Neuronal stem cell (in vitro differentiated cells): Measurements from ENCODE around the gene AKAP8L.

Experiments
- DNase-seq: peaks from one replicate; pipeline ENCODE4 v3.0.0-alpha.2; 2013; ENCODE audit warnings: low spot score
- H2AFZ ChIP-seq: one replicate; pipeline ENCODE4 v1.6.1; 2013; ENCODE audit warnings: mild to moderate bottlenecking, low read length, inconsistent platforms
- H2AK5ac ChIP-seq: 2 replicates; pipeline ENCODE4 v1.6.1; 2013; ENCODE audit warnings: low read depth, mild to moderate bottlenecking, inconsistent platforms, low read length, moderate library complexity, mixed read lengths
- H2BK120ac ChIP-seq: 2 replicates; pipeline ENCODE4 v1.6.1; 2013; ENCODE audit warnings: low read depth, mild to moderate bottlenecking, inconsistent platforms, low read length, moderate library complexity, mixed read lengths
- H2BK12ac ChIP-seq: one replicate; pipeline ENCODE4 v1.6.1; 2013; ENCODE audit warnings: low read length, inconsistent platforms
- H2BK15ac ChIP-seq: 2 replicates; pipeline ENCODE4 v1.6.1; 2013; ENCODE audit warnings: mild to moderate bottlenecking, low read length, inconsistent platforms, mixed read lengths
- H2BK5ac ChIP-seq: one replicate; pipeline ENCODE4 v1.6.1; 2013; ENCODE audit warnings: inconsistent platforms, mild to moderate bottlenecking, low read length, moderate library complexity
- H3K14ac ChIP-seq: one replicate; pipeline ENCODE4 v1.6.1; 2013; ENCODE audit warnings: low read length, inconsistent platforms
- H3K18ac ChIP-seq: 2 replicates; pipeline ENCODE4 v1.6.1; 2013; ENCODE audit warnings: low read length, inconsistent platforms
- H3K23ac ChIP-seq: 2 replicates; pipeline ENCODE4 v1.6.1; 2013; ENCODE audit warnings: low read depth, mild to moderate bottlenecking, mixed read lengths, low read length, inconsistent platforms; ENCODE audit not compliant: poor library complexity
- H3K27ac ChIP-seq: replicated peaks from 3 replicates; pipeline ENCODE4 v1.5.1; 2013; ENCODE audit warnings: low read length, inconsistent platforms
- H3K27me3 ChIP-seq, 3 experiments: 2 replicates each; pipeline ENCODE4 v1.6.1; 2013; ENCODE audit warnings: low read length in 3 of 3, mild to moderate bottlenecking in 2 of 3, inconsistent platforms in 1 of 3, low read depth in 1 of 3, mixed read lengths in 1 of 3, moderate library complexity in 1 of 3; ENCODE audit not compliant: control insufficient read depth in 3 of 3, insufficient read depth in 3 of 3
- H3K36me3 ChIP-seq, 2 donors: replicated peaks in 1 of 2; 2 replicates each; pipeline ENCODE4 v1.6.1; 2013; ENCODE audit warnings: low read length in 2 of 2; ENCODE audit not compliant: control insufficient read depth in 2 of 2, insufficient read depth in 2 of 2
- H3K4ac ChIP-seq: 2 replicates; pipeline ENCODE4 v1.6.1; 2013; ENCODE audit warnings: inconsistent platforms, mild to moderate bottlenecking, low read length, moderate library complexity
- H3K4me1 ChIP-seq, 2 donors: 1 replicate in 1 of 2; 2 replicates in 1 of 2; pipeline ENCODE4 v1.6.1; 2013; ENCODE audit warnings: low read length in 2 of 2, low read depth in 1 of 2; ENCODE audit not compliant: control insufficient read depth in 2 of 2, insufficient read depth in 1 of 2
- H3K4me2 ChIP-seq: one replicate; pipeline ENCODE4 v1.6.1; 2013; ENCODE audit warnings: mild to moderate bottlenecking, low read length, inconsistent platforms; ENCODE audit not compliant: insufficient read depth, poor library complexity, severe bottlenecking
- H3K4me3 ChIP-seq, 2 donors: 2 replicates each; pipeline ENCODE4 v1.5.1; 2013; ENCODE audit warnings: low read length in 2 of 2, mild to moderate bottlenecking in 2 of 2, inconsistent platforms in 1 of 2, moderate library complexity in 1 of 2
- H3K79me1 ChIP-seq: one replicate; pipeline ENCODE4 v1.6.1; 2013; ENCODE audit warnings: low read depth, mild to moderate bottlenecking, inconsistent platforms, low read length, moderate library complexity
- H3K9ac ChIP-seq: one replicate; pipeline ENCODE4 v1.6.1; 2013; ENCODE audit warnings: mild to moderate bottlenecking, low read depth, low read length, inconsistent platforms; ENCODE audit not compliant: poor library complexity
- H3K9me3 ChIP-seq, 2 donors: replicated peaks in 1 of 2; 2 replicates each; pipeline versions ENCODE3 to v1.6.1; 2013; ENCODE audit warnings: low read length in 2 of 2, mild to moderate bottlenecking in 2 of 2, inconsistent platforms in 1 of 2, low read depth in 1 of 2, mixed read lengths in 1 of 2, moderate library complexity in 1 of 2; ENCODE audit not compliant: control insufficient read depth in 2 of 2, insufficient read depth in 1 of 2
- H4K8ac ChIP-seq: one replicate; pipeline ENCODE4 v1.6.1; 2013; ENCODE audit warnings: low read depth, mild to moderate bottlenecking, inconsistent platforms, low read length, moderate library complexity
- H4K91ac ChIP-seq: one replicate; pipeline ENCODE4 v1.6.1; 2013; ENCODE audit warnings: low read length, low read depth, mild to moderate bottlenecking, inconsistent platforms; ENCODE audit not compliant: poor library complexity
- WGBS, 2 donors: extraction: QIAGEN DNeasy Blood & Tissue Kit; methylation state at CpG; one replicate each; pipeline ENCODE4 v1.1.7; 2013; ENCODE audit warnings: missing lambda C conversion rate in 2 of 2, mixed read lengths in 1 of 2; ENCODE audit not compliant: insufficient read length in 2 of 2, insufficient replicate concordance in 1 of 2; ENCODE audit errors: extremely low coverage in 2 of 2; 5-methylcytosine and 5-hydroxymethylcytosine counted together

AKAP8L gene

DNA sequence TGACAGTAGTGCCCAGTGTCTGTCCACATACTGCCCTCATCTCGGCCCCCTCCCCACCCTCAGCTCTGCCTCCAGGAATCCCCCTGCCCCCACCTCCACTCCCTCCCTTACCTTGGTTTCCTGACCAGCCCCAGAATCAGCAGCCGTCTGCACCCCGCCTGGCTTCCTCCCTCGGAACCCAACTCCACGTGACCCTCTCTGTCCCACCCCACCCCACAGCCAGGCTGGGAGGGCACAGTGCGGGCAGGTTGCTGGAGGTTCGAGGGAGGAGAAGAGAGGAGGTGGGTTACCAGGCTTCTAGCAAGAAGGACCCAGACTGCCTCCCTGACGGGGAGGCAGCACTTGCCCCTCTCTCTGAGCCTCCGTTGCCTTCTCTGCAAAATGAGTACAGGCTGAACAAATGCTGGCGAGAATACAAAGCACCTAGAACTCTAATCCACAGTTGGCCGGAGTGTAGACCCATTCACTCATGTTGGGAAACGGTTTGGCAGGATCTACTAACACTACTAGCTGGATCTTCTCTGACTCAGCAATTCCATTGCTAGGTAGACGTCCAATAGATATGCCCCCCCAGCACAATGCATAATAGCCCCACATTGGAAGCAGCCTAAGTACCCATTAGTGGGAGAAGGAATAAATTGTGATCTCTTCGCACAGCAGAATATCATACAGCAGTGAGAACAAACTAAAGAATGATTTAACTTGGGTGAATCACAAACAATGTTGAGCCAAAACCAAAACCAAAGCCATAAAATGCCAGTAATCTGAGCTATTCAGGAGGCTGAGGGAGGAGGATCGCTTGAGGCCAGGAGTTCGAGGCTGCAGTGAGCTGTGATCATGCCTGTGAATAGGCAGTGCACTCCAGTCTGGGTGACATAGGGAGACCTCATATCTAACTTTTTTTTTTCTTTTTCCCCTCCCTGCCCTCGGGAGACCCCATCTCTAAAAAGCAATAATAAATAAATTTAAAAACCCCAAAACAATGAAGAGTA lies 45.9 kb upstream of the AKAP8L start, which contains the start of gene RASAL3:
TSS of gene RASAL3 (minus strand) at position 151 of the 992 bp plus-strand sequence. CDS start 186 bp downstream, outside the sequence.
- H2BK15ac ChIP-seq, result no peak within 1 kb of the TSS
- H3K27me3 ChIP-seq, result peaks cover 8 to 64% (median 43%) of the 10 kb centered on the region in 3 experiments
- peak within 1 kb of the TSS; percentile 21 for H3K9ac ChIP-seq
- H3K4me3 ChIP-seq, result no peak within 1 kb of the TSS
- H3K14ac ChIP-seq, result no peak within 1 kb of the TSS
- H3K9me3 ChIP-seq, result no peaks in the 10 kb centered on the region
- WGBS, 2 donors, result no CpG with 5 or more reads among the region's 17 CpGs
- H2BK12ac ChIP-seq, result no peak within 1 kb of the TSS
- H2AK5ac ChIP-seq, result peak within 1 kb of the TSS; percentile 37
- no peak within 1 kb of the TSS for H4K8ac ChIP-seq
- no peak within 1 kb of the TSS for H2BK5ac ChIP-seq
- peak within 1 kb of the TSS; percentile 89 for H3K18ac ChIP-seq
- H2AFZ ChIP-seq, result peak within 1 kb of the TSS; percentile 49
- H3K36me3 ChIP-seq, result no peaks in the 10 kb centered on the region
- no peak within 1 kb of the TSS for H2BK120ac ChIP-seq
- H3K4me1 ChIP-seq, result no peaks in the 10 kb centered on the region
- H3K27ac ChIP-seq, result no peak within 1 kb of the TSS
- H3K23ac ChIP-seq, result peak within 1 kb of the TSS; percentile 91
- H3K79me1 ChIP-seq, result no peaks in the 10 kb centered on the region
- no peak within 1 kb of the TSS for H3K4me2 ChIP-seq
- no peak for DNase-seq
- no peak within 1 kb of the TSS for H4K91ac ChIP-seq
- H3K4ac ChIP-seq, result no peak within 1 kb of the TSS

DNA sequence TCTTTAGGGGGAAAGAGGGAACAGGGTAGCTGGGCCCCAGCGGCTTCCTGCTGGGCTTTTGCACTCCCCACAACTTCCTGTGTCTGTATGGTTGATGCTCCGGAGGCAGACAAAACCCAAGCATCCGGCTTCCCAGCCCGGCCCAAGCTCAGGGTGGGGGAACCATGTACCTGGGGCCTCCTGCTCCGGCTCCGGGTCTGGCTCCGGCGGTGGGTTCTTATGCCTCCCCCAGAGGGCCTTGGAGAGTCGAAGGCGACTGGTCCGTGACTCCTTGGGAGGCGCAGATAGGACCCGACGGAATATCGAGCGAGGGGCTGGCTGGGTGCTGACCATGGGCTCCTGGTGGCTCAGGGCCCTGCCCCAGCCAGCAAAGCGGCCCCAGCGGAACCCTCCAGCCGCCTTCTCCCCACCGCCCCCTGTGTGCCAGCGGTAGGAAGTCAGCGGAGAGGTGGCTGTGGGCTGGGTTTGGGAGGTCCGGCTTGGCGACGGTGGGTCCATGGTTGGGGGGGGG lies 45.1 kb upstream of the AKAP8L start:
- WGBS, 2 donors, result no CpG with 5 or more reads among the region's 25 CpGs
- peaks cover 3 to 63% (median 35%) of the 10 kb centered on the region in 3 experiments for H3K27me3 ChIP-seq

DNA sequence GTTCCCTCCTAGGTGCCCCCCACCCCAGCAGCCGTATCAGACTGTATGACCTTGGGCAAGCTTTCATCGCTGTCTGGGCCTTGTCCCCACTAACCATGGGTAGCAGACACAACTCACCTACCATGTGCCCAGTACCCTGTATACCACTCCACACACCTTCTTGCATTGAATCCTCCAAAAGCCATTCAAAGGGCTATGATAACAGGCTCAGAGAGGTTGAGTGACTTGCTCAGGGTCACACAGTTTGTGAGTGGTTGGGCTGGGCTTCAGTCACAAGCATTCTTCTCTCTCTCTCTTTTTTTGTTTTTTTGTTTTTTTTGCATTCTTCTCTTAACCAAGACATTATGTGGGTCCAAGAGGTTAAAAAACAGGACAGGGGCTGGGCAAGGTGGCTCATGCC lies 42.9 kb upstream of the AKAP8L start:
- Histone ChIP-seq H4K8ac (no peak overlapping the region), H3K79me1 (no peaks in the 10 kb centered on the region), H3K18ac (no peak overlapping the region), H3K23ac (no peak overlapping the region), H3K36me3 (no peaks in the 10 kb centered on the region), H3K27me3 (peaks cover 17 to 62% (median 40%) of the 10 kb centered on the region in 3 experiments), H3K4ac (no peak overlapping the region), H3K4me1 (peaks cover 2% of the 10 kb centered on the region in 2 donors), H3K4me3 (no peak overlapping the region), H3K9me3 (peaks cover 0 to 2% of the 10 kb centered on the region in 2 donors), H4K91ac (no peak overlapping the region), H3K14ac (no peak overlapping the region), H2BK5ac (no peak overlapping the region), H3K9ac (no peak overlapping the region), H3K27ac (no peak overlapping the region), H2AK5ac (no peak overlapping the region), H2BK15ac (no peak overlapping the region), H3K4me2 (no peak overlapping the region), H2AFZ (no peak overlapping the region), H2BK12ac (no peak overlapping the region), H2BK120ac (no peak overlapping the region)
- DNase-seq, result no peak
- no CpG with 5 or more reads among the region's 2 CpGs for WGBS, 2 donors

More for the DNA sequence above, 45.1 kb upstream of the AKAP8L start:
- Histone ChIP-seq H3K14ac (no peak overlapping the region), H2AK5ac (peak overlapping the region; percentile 37), H3K4me1 (no peaks in the 10 kb centered on the region), H2AFZ (peak overlapping the region; percentile 49), H3K18ac (no peak overlapping the region), H3K9me3 (no peaks in the 10 kb centered on the region), H3K4me2 (no peak overlapping the region), H3K4me3 (no peak overlapping the region), H3K23ac (no peak overlapping the region), H2BK12ac (no peak overlapping the region), H2BK15ac (no peak overlapping the region), H3K79me1 (no peaks in the 10 kb centered on the region), H3K27ac (no peak overlapping the region), H3K36me3 (no peaks in the 10 kb centered on the region), H3K9ac (peak overlapping the region; percentile 21), H2BK120ac (no peak overlapping the region), H2BK5ac (no peak overlapping the region), H3K4ac (no peak overlapping the region), H4K8ac (no peak overlapping the region), H4K91ac (no peak overlapping the region)
- no peak for DNase-seq
